Aorta (tissue), 5 donors: ENCODE results near the gene ADCY5. TPM values are rescaled to one million over a fixed set of nuclear protein-coding genes. Genes with fewer than 3 reads are reported as not detected.
A peak's percentile ranks its signal among the peaks of the same experiment; 100 is the strongest.

Source experiments
- ATAC-seq: fragments of 200-7000 bp; cut with Tn5 transposase; one replicate; pipeline ENCODE4 v1.9.1; 2022; ENCODE audit warnings: moderate library complexity; ENCODE audit not compliant: low FRiP score
- DNase-seq, 2 donors: peaks; one replicate each; pipeline ENCODE4 v3.0.0-alpha.2; 2020
- H3K27ac ChIP-seq, 2 donors: one replicate each; pipeline ENCODE4 v1.5.1; 2013; ENCODE audit warnings: low read length in 2 of 2, mild to moderate bottlenecking in 2 of 2, moderate library complexity in 2 of 2, control low read depth in 1 of 2, inconsistent platforms in 1 of 2, low read depth in 1 of 2
- H3K27me3 ChIP-seq, 2 donors: one replicate each; pipeline ENCODE4 v1.6.1; 2013; ENCODE audit warnings: control low read depth in 1 of 2, low read length in 1 of 2, mild to moderate bottlenecking in 1 of 2, moderate library complexity in 1 of 2; ENCODE audit not compliant: insufficient read depth in 2 of 2, control insufficient read depth in 1 of 2
- H3K36me3 ChIP-seq, 2 donors: one replicate each; pipeline ENCODE4 v1.6.1; 2013; ENCODE audit warnings: control low read depth in 1 of 2, low read length in 1 of 2, mild to moderate bottlenecking in 1 of 2; ENCODE audit not compliant: insufficient read depth in 2 of 2, control insufficient read depth in 1 of 2
- H3K4me1 ChIP-seq, 2 donors: one replicate each; pipeline ENCODE4 v1.6.1; 2013; ENCODE audit warnings: low read length in 2 of 2, control low read depth in 1 of 2, mild to moderate bottlenecking in 1 of 2, moderate library complexity in 1 of 2; ENCODE audit not compliant: insufficient read depth in 2 of 2, control insufficient read depth in 1 of 2
- H3K4me3 ChIP-seq, 2 donors: one replicate each; pipeline ENCODE4 v1.5.1; 2013; ENCODE audit warnings: low read length in 2 of 2, control low read depth in 1 of 2, mild to moderate bottlenecking in 1 of 2
- H3K9me3 ChIP-seq: one replicate; pipeline ENCODE4 v1.6.1; 2013; ENCODE audit warnings: mild to moderate bottlenecking, low read length; ENCODE audit not compliant: control insufficient read depth
- WGBS, 2 donors: extraction: QIAGEN DNeasy Blood & Tissue Kit; methylation state at CpG; one replicate each; pipeline ENCODE4 v1.1.7; 2013; 5-methylcytosine and 5-hydroxymethylcytosine counted together
- intact Hi-C, 2 donors: fragments of 100-400 bp; cut with DNase I; formaldehyde crosslinking; loops; one replicate each; pipeline versions ENCODE4 v1.14.2 to v1.15.0; 2022
- polyA plus RNA-seq, 2 donors: library from polyadenylated mRNA; stranded (reverse); fragments of 200-250 nt; gene quantifications; one replicate each; pipeline ENCODE4 v1.2.3, GENCODE V29; 2013
- total RNA-seq, 2 donors: library from RNA; stranded (reverse); fragmentation: NEBNext Ultra II Directional; extraction: Animal tissue kit (Norgen Biotek cat#: 25700); gene quantifications; one replicate each; pipeline ENCODE4 v1.2.1, GENCODE V29; 2021
- donor health status: healthy with polysubstance abuse.
- donor health status: Bipolar disorder and iron deficiency.
- donor health status: DM: no; HTN: no; CAD: no.
- donor health status: DM: no; HTN: no; CAD: no.
- donor health status: DM: yes; HTN: yes; CAD: no.

Gene ADCY5
- total and polyA plus RNA-seq, 4 donors, result 6.6 to 72.7 (median 40.9) TPM

- Histone ChIP-seq H3K36me3 (no peaks in the 10 kb centered on the region), H3K27me3 (no peaks in the 10 kb centered on the region), H3K9me3 (no peaks in the 10 kb centered on the region), H3K4me1 (no peaks in the 10 kb centered on the region), H3K4me3 (no peak overlapping the region), H3K27ac (peak overlapping the region in 1 of 2 donors; percentile 13)
- 52 to 54% methylated on average over 4 of the region's 4 CpGs for WGBS, 2 donors
- DNase-seq (peak in 1 of 2 donors; percentile 14), ATAC-seq (no peak)
- intact Hi-C loops, result no loop called here
Observed at GRCh38 chr3:123347205-123347604, 101.7 kb downstream of the ADCY5 start.

- Histone ChIP-seq H3K27me3 (no peaks in the 10 kb centered on the region), H3K4me3 (no peak overlapping the region), H3K27ac (peak overlapping the region in 1 of 2 donors; percentile 16), H3K9me3 (no peaks in the 10 kb centered on the region), H3K36me3 (no peaks in the 10 kb centered on the region), H3K4me1 (no peaks in the 10 kb centered on the region)
- 77 to 87% methylated on average over 8 of the region's 8 CpGs for WGBS, 2 donors
- intact Hi-C loops, result no loop called here
- ATAC-seq (no peak), DNase-seq (peak in 1 of 2 donors; percentile 52)
Observed at GRCh38 chr3:123346021-123346420, 102.9 kb downstream of the ADCY5 start.

- DNase-seq (peak in 1 of 2 donors; percentile 68), ATAC-seq (no peak)
- intact Hi-C loops, result no loop called here
- H3K27me3 ChIP-seq, result no peaks in the 10 kb centered on the region
- H3K4me1 ChIP-seq, result no peaks in the 10 kb centered on the region
- WGBS, 2 donors, result 78% methylated on average over 13 of the region's 13 CpGs
- no peaks in the 10 kb centered on the region for H3K36me3 ChIP-seq
- H3K4me3 ChIP-seq, result no peak overlapping the region
- H3K27ac ChIP-seq, result peak overlapping the region in 1 of 2 donors; percentile 41
- H3K9me3 ChIP-seq, result no peaks in the 10 kb centered on the region
Observed at GRCh38 chr3:123344907-123345594, 103.8 kb downstream of the ADCY5 start.

- intact Hi-C loops, result no loop called here
- no peaks in the 10 kb centered on the region for H3K9me3 ChIP-seq
- 61 to 65% methylated on average over 6 of the region's 6 CpGs for WGBS, 2 donors
- H3K4me3 ChIP-seq, result no peak overlapping the region
- no peaks in the 10 kb centered on the region for H3K4me1 ChIP-seq
- DNase-seq (peak in 1 of 2 donors; percentile 16), ATAC-seq (peak; percentile 6)
- H3K27ac ChIP-seq, result peak overlapping the region in 1 of 2 donors; percentile 25
- no peaks in the 10 kb centered on the region for H3K27me3 ChIP-seq
- H3K36me3 ChIP-seq, result no peaks in the 10 kb centered on the region
Observed at GRCh38 chr3:123344175-123344906, 104.5 kb downstream of the ADCY5 start.

- H3K27me3 ChIP-seq, result no peaks in the 10 kb centered on the region
- no peaks in the 10 kb centered on the region for H3K9me3 ChIP-seq
- intact Hi-C loops, result no loop called here
- no peak overlapping the region for H3K4me3 ChIP-seq
- no peaks in the 10 kb centered on the region for H3K4me1 ChIP-seq
- WGBS, 2 donors, result 40 to 47% methylated on average over 13 to 15 of the region's 15 CpGs
- no peaks in the 10 kb centered on the region for H3K36me3 ChIP-seq
- peak overlapping the region in 1 of 2 donors; percentile 2 for H3K27ac ChIP-seq
- peak in 1 of 2 donors; percentile 74 for DNase-seq
- peak; percentile 17 for ATAC-seq
Observed at GRCh38 chr3:123343296-123344174, 105.4 kb downstream of the ADCY5 start.

GRCh38 chr3:123342631-123343080, 106.2 kb downstream of the ADCY5 start:
- no peak for ATAC-seq
- H3K9me3 ChIP-seq, result no peaks in the 10 kb centered on the region
- no peaks in the 10 kb centered on the region for H3K4me1 ChIP-seq
- no peaks in the 10 kb centered on the region for H3K27me3 ChIP-seq
- 86 to 90% methylated on average over 8 of the region's 8 CpGs for WGBS, 2 donors
- intact Hi-C loops, result no loop called here
- H3K27ac ChIP-seq, result no peak overlapping the region
- no peaks in the 10 kb centered on the region for H3K36me3 ChIP-seq
- peak in 1 of 2 donors; percentile 57 for DNase-seq
- no peak overlapping the region for H3K4me3 ChIP-seq

GRCh38 chr3:123341871-123342630, 106.8 kb downstream of the ADCY5 start:
- Histone ChIP-seq H3K9me3 (no peaks in the 10 kb centered on the region), H3K27me3 (no peaks in the 10 kb centered on the region), H3K4me1 (no peaks in the 10 kb centered on the region), H3K4me3 (no peak overlapping the region), H3K36me3 (no peaks in the 10 kb centered on the region), H3K27ac (no peak overlapping the region)
- WGBS, 2 donors, result 59 to 72% methylated on average over 16 of the region's 16 CpGs
- no peak for ATAC-seq
- intact Hi-C loops, result no loop called here
- DNase-seq, result peak in 1 of 2 donors; percentile 54

GRCh38 chr3:123340336-123340735, 108.6 kb downstream of the ADCY5 start:
- DNase-seq (no peak), ATAC-seq (no peak)
- H3K4me3 ChIP-seq, result no peak overlapping the region
- H3K36me3 ChIP-seq, result no peaks in the 10 kb centered on the region
- no peaks in the 10 kb centered on the region for H3K9me3 ChIP-seq
- WGBS, 2 donors, result 83 to 89% methylated on average over 4 of the region's 4 CpGs
- H3K4me1 ChIP-seq, result no peaks in the 10 kb centered on the region
- intact Hi-C loops, result no loop called here
- no peak overlapping the region for H3K27ac ChIP-seq
- no peaks in the 10 kb centered on the region for H3K27me3 ChIP-seq
